ENCODE measurements around the gene TIGAR. TPM values are rescaled to one million over a fixed set of nuclear protein-coding genes. Genes with fewer than 3 reads are reported as not detected.

Gene TIGAR
- total and polyA plus RNA-seq, 2 of the 8 experiments (the other 6 are each of a cell fraction or from before 2014, with no cell fraction given) = 3.8 to 26.4 TPM

GRCh38 chr12:4271717-4272423 is 49.1 kb upstream of the TIGAR start (continued):
- TF ChIP-seq RFX5 (IDR thresholded peaks at IDR 0.05; ENCODE audit: borderline replicate concordance, low read depth, low read length) (peak; percentile 93), CREB1 (IDR thresholded peaks at IDR 0.05) (peak; percentile 69), CBX5 (IDR thresholded peaks at IDR 0.05; ENCODE audit: low read depth, low read length) (no peak), GTF2F1 (IDR thresholded peaks at IDR 0.05; ENCODE audit: borderline replicate concordance, low read depth, low read length) (no peak), E2F6 (IDR thresholded peaks at IDR 0.05) (no peak), POLR2A (IDR thresholded peaks at IDR 0.05; ENCODE audit: control extremely low read depth in 1 of 2, low read depth in 2 of 2, low read length in 2 of 2) (no peak), SP1 (IDR thresholded peaks at IDR 0.05; ENCODE audit: low read depth, low read length) (peak; percentile 54; the same call in 1 of the 2 replicates)
